DOHH2 (cell line): Measurements from ENCODE around the gene MITD1.

Source experiments
- EZH2phosphoT487 ChIP-seq: fragments of 200-600 bp; sonication (generic); IDR thresholded peaks from 2 replicates; pipeline ENCODE4 v1.6.1; 2017; ENCODE audit warnings: borderline replicate concordance, mild to moderate bottlenecking, antibody characterized with exemption, low read length, moderate library complexity, mixed read lengths
- TF ChIP-seq, protein P1 (sequence below): fragments of 200-600 bp; sonication (generic); IDR thresholded peaks from one replicate; pipeline ENCODE4 v1.5.1; 2014; ENCODE audit warnings: antibody characterized with exemption, mild to moderate bottlenecking, low read depth, low read length; ENCODE audit not compliant: poor library complexity, severe bottlenecking

DNA sequence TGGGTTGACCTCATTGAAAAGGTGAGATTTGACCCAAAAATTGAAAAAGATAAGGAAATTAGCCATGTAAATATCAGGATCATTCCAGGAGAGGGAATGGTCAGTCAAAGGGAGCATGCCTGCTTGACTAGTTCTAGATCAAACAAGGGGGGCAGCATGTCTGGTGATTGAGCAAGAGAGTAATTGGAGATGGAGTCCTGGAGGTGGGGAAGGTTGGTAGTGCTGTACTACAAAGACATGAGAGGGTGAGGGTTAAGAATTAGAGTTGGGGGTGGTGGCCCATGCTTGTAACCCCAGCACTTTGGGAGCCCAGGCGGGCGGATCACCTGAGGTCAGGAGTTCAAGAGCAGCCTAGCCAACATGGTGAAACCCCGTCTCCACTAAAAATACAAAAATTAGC is 2.2 kb upstream of the MITD1 start:
- no peak for TF ChIP-seq EZH2phosphoT487
- TF ChIP-seq, protein P1, sequence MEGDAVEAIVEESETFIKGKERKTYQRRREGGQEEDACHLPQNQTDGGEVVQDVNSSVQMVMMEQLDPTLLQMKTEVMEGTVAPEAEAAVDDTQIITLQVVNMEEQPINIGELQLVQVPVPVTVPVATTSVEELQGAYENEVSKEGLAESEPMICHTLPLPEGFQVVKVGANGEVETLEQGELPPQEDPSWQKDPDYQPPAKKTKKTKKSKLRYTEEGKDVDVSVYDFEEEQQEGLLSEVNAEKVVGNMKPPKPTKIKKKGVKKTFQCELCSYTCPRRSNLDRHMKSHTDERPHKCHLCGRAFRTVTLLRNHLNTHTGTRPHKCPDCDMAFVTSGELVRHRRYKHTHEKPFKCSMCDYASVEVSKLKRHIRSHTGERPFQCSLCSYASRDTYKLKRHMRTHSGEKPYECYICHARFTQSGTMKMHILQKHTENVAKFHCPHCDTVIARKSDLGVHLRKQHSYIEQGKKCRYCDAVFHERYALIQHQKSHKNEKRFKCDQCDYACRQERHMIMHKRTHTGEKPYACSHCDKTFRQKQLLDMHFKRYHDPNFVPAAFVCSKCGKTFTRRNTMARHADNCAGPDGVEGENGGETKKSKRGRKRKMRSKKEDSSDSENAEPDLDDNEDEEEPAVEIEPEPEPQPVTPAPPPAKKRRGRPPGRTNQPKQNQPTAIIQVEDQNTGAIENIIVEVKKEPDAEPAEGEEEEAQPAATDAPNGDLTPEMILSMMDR, result no peak
